ENCODE measurements around the gene C9orf152. TPM values are rescaled to one million over a fixed set of nuclear protein-coding genes. Genes with fewer than 3 reads are reported as not detected.

Gene C9orf152
- polyA plus RNA-seq, 2 donors: 0.86 to 1.3 TPM

DNA sequence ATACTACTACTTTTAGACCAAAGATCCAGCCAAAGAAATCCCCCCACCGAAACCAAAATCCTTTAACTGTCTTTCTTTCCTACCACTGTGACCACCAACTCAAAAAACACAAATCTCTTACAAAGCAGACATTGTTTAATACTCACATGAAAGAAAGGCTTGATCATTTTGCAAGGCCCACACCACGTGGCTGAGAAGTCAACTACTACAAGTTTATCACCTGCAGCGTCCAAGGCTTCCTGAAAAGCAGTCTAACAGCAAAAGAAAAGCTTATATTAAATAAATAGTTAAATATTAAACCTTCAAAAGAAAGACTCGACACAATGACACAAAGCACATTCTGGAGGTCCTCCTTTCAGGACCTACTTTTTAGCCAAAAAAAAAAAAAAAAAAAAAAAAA, 43.3 kb upstream of the C9orf152 start:
- WGBS, 2 donors: 72 to 83% methylated on average over 4 of the region's 4 CpGs
- no peaks in the 10 kb centered on the region for H3K27me3 ChIP-seq (ENCODE audit: control insufficient read depth in 1 of 2, insufficient read depth in 2 of 2, low read length in 2 of 2)
- peaks cover 0 to 2% of the 10 kb centered on the region in 2 donors for H3K9me3 ChIP-seq (ENCODE audit: control insufficient read depth in 2 of 2, insufficient read depth in 1 of 2, low read depth in 1 of 2, low read length in 1 of 2)
- peaks cover 0 to 16% of the 10 kb centered on the region in 2 donors for H3K36me3 ChIP-seq (ENCODE audit: control insufficient read depth in 2 of 2, insufficient read depth in 2 of 2, low read length in 1 of 2)
- no peak overlapping the region for H3K27ac ChIP-seq (ENCODE audit: low read depth in 2 of 2, low read length in 1 of 2)
- H3K4me3 ChIP-seq (ENCODE audit: low read depth in 1 of 2, low read length in 2 of 2): no peak overlapping the region
- peaks cover 0 to 1% of the 10 kb centered on the region in 2 donors for H3K4me1 ChIP-seq (ENCODE audit: control insufficient read depth in 2 of 2, insufficient read depth in 2 of 2, low read length in 1 of 2)

DNA sequence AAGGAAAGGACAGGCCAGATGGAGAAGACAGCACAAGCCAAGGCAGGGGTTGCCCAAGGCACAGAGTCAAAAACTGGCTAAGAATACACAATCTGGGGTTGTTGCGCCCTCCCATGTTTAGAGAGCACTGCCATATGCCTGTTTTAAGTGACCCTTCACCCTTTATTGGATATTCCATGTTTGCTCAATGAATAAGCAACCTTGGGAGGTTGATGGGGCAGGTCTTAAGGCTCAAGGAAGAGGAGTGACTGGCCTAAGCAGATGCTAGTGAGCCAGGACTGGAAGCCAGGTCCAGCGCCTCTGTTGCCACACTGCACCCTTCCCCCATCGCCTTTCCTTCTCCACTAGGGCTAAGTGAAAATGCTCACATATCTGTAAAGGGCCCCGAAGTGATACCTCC, 41.6 kb upstream of the C9orf152 start:
- peaks cover 0 to 1% of the 10 kb centered on the region in 2 donors for H3K4me1 ChIP-seq (ENCODE audit: control insufficient read depth in 2 of 2, insufficient read depth in 2 of 2, low read length in 1 of 2)
- no peaks in the 10 kb centered on the region for H3K27me3 ChIP-seq (ENCODE audit: control insufficient read depth in 1 of 2, insufficient read depth in 2 of 2, low read length in 2 of 2)
- no peak overlapping the region for H3K27ac ChIP-seq (ENCODE audit: low read depth in 2 of 2, low read length in 1 of 2)
- WGBS, 2 donors: 94 to 97% methylated on average over 4 of the region's 4 CpGs
- no peaks in the 10 kb centered on the region for H3K9me3 ChIP-seq (ENCODE audit: control insufficient read depth in 2 of 2, insufficient read depth in 1 of 2, low read depth in 1 of 2, low read length in 1 of 2)
- no peak overlapping the region for H3K4me3 ChIP-seq (ENCODE audit: low read depth in 1 of 2, low read length in 2 of 2)
- H3K36me3 ChIP-seq (ENCODE audit: control insufficient read depth in 2 of 2, insufficient read depth in 2 of 2, low read length in 1 of 2): peaks cover 0 to 17% of the 10 kb centered on the region in 2 donors

DNA sequence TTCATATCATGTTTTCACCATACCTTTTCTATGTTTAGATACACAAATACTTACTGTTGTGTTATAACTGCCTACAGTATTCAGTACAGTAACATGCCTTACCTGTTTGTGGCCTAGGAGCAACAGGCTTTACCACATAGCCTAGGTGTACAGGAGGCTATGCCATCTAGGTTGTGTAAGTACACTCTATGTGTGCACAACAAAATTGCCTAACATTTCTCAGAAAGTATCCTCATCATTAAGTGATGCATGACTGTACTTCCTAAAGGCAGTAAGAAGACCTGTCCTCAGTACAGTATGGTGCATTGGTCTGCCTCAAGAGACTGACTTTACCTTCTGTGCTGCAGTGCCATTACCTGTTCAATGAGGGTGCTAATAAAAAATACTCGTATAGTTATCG, 40.4 kb upstream of the C9orf152 start:
- H3K36me3 ChIP-seq (ENCODE audit: control insufficient read depth in 2 of 2, insufficient read depth in 2 of 2, low read length in 1 of 2): peaks cover 0 to 17% of the 10 kb centered on the region in 2 donors
- no peak overlapping the region for H3K27ac ChIP-seq (ENCODE audit: low read depth in 2 of 2, low read length in 1 of 2)
- H3K9me3 ChIP-seq (ENCODE audit: control insufficient read depth in 2 of 2, insufficient read depth in 1 of 2, low read depth in 1 of 2, low read length in 1 of 2): no peaks in the 10 kb centered on the region
- H3K4me1 ChIP-seq (ENCODE audit: control insufficient read depth in 2 of 2, insufficient read depth in 2 of 2, low read length in 1 of 2): peaks cover 0 to 1% of the 10 kb centered on the region in 2 donors
- no peaks in the 10 kb centered on the region for H3K27me3 ChIP-seq (ENCODE audit: control insufficient read depth in 1 of 2, insufficient read depth in 2 of 2, low read length in 2 of 2)
- no peak overlapping the region for H3K4me3 ChIP-seq (ENCODE audit: low read depth in 1 of 2, low read length in 2 of 2)
- 84 to 87% methylated on average over 2 of the region's 2 CpGs for WGBS, 2 donors

DNA sequence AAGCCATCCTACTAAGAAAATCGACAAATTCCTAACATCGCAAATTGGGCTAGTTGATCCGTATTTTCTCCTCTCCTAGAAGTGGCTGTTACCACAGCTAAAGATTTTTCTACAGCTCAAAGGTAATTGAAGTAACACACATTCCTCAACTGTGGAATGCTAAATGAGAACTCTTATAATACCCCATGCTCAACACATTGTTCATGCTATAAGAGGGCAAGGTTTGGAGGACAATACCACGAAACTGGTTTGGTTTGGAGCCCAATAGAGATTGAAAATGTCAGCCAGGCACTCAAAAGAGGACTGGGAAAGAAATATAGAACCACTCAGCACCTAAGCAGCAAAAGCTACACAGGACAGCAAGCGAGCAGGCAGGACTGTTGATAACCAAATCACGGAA, 38.3 kb upstream of the C9orf152 start:
- H3K27ac ChIP-seq (ENCODE audit: low read depth in 2 of 2, low read length in 1 of 2): no peak overlapping the region
- no peaks in the 10 kb centered on the region for H3K9me3 ChIP-seq (ENCODE audit: control insufficient read depth in 2 of 2, insufficient read depth in 1 of 2, low read depth in 1 of 2, low read length in 1 of 2)
- no peak overlapping the region for H3K4me3 ChIP-seq (ENCODE audit: low read depth in 1 of 2, low read length in 2 of 2)
- no peaks in the 10 kb centered on the region for H3K27me3 ChIP-seq (ENCODE audit: control insufficient read depth in 1 of 2, insufficient read depth in 2 of 2, low read length in 2 of 2)
- peaks cover 0 to 21% of the 10 kb centered on the region in 2 donors for H3K36me3 ChIP-seq (ENCODE audit: control insufficient read depth in 2 of 2, insufficient read depth in 2 of 2, low read length in 1 of 2)
- WGBS, 2 donors: 95 to 97% methylated on average over 6 of the region's 6 CpGs
- H3K4me1 ChIP-seq (ENCODE audit: control insufficient read depth in 2 of 2, insufficient read depth in 2 of 2, low read length in 1 of 2): peaks cover 0 to 1% of the 10 kb centered on the region in 2 donors

DNA sequence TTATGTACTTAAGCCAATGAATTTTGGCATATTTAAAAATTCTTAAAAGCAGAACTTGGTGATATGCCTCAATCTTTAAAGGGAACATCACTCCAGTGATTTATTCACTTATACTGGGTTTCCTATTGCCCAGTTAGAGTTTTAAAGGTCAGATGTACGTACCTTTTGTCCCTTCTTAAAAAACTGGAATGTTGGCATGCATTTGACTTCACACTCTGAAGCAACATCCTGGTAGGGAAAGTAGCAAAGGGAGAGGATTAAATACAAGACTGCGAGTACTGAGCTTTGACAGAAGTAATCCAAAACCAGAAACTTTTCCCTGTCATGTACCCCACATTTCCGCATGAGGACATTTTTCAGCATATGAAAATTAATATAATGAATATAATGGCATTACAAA, 36.7 kb upstream of the C9orf152 start:
- Histone ChIP-seq H3K27me3 (ENCODE audit: control insufficient read depth in 1 of 2, insufficient read depth in 2 of 2, low read length in 2 of 2) (no peaks in the 10 kb centered on the region), H3K4me3 (ENCODE audit: low read depth in 1 of 2, low read length in 2 of 2) (no peak overlapping the region), H3K36me3 (ENCODE audit: control insufficient read depth in 2 of 2, insufficient read depth in 2 of 2, low read length in 1 of 2) (peaks cover 2 to 15% of the 10 kb centered on the region in 2 donors), H3K9me3 (ENCODE audit: control insufficient read depth in 2 of 2, insufficient read depth in 1 of 2, low read depth in 1 of 2, low read length in 1 of 2) (no peaks in the 10 kb centered on the region), H3K4me1 (ENCODE audit: control insufficient read depth in 2 of 2, insufficient read depth in 2 of 2, low read length in 1 of 2) (peaks cover 0 to 1% of the 10 kb centered on the region in 2 donors), H3K27ac (ENCODE audit: low read depth in 2 of 2, low read length in 1 of 2) (no peak overlapping the region)
- 71 to 91% methylated on average over 3 of the region's 3 CpGs for WGBS, 2 donors

DNA sequence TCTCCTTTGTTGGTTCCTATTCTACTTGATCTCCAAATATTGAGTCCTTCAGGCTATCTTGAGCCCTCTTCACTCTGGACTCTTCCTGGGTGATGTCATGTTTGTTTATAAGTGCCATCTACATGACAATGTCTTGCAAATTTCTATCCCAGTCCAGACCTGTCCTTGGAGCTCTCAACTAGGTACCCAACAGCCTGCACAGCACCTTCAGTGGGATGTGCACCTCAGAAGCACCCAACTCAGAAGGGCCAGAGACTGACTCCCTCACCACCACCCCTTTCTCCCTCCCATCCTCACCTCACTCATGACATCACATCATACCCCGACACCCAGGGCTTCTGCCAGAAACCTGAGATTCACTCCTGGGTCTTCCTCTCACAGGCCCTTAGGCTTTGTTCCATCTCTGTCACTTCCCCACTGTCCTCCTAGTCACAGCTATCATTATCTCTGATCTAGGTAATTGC, 33.9 kb upstream of the C9orf152 start:
- H3K27me3 ChIP-seq (ENCODE audit: control insufficient read depth in 1 of 2, insufficient read depth in 2 of 2, low read length in 2 of 2): no peaks in the 10 kb centered on the region
- 96 to 100% methylated on average over 1 of the region's 1 CpG for WGBS, 2 donors
- H3K4me1 ChIP-seq (ENCODE audit: control insufficient read depth in 2 of 2, insufficient read depth in 2 of 2, low read length in 1 of 2): no peaks in the 10 kb centered on the region
- H3K27ac ChIP-seq (ENCODE audit: low read depth in 2 of 2, low read length in 1 of 2): peak overlapping the region in 1 of 2 donors; percentile 15
- no peak overlapping the region for H3K4me3 ChIP-seq (ENCODE audit: low read depth in 1 of 2, low read length in 2 of 2)
- no peaks in the 10 kb centered on the region for H3K9me3 ChIP-seq (ENCODE audit: control insufficient read depth in 2 of 2, insufficient read depth in 1 of 2, low read depth in 1 of 2, low read length in 1 of 2)
- peaks cover 2 to 9% of the 10 kb centered on the region in 2 donors for H3K36me3 ChIP-seq (ENCODE audit: control insufficient read depth in 2 of 2, insufficient read depth in 2 of 2, low read length in 1 of 2)

DNA sequence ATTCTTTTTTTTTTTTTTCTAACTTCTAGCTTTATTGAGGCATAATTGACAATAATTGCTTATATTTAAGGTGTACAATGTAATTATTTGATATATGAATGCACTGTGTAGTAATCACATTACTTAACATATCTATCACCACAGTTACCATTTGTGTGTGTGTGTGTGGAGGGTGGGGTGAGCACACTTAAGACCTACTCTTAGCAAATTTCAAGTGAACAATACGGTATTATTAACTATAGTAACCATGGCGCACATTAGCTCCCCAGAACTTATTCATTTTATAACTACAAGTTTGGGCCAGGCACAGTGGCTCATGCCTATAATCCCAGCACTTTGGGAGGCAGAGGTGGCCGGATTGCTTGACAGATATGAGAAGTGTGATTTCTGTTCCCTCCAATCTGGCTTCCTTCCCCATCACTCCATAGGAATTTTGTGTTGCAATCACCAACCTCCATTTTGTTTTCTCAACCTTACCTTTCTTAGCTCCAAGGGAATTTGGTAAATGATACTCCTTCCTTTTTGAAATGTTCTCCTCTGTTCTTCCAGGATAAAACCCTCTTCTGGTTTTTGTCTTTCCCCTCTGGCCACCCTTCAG, 33.4 kb upstream of the C9orf152 start:
- 68 to 73% methylated on average over 3 of the region's 3 CpGs for WGBS, 2 donors
- Histone ChIP-seq H3K9me3 (ENCODE audit: control insufficient read depth in 2 of 2, insufficient read depth in 1 of 2, low read depth in 1 of 2, low read length in 1 of 2) (no peaks in the 10 kb centered on the region), H3K27ac (ENCODE audit: low read depth in 2 of 2, low read length in 1 of 2) (no peak overlapping the region)

DNA sequence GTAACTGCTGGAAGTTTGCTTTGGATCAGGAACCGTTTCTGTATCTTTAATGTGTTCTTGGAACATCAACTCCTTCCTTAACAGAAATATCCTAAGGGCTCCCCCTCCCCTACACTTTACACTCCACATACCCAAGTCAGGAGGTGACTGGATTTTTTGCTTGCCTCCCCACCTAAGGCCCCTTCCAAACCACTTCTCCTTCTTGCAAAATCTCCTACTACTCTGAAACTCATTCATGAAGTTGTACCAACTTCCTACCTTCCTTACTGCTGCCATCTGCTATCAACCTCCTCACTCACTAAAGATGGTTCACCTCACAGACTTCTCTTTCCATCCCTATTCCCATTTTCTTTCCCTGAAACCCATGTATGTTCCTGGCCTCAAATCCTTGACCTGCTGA, 32.2 kb upstream of the C9orf152 start:
- Histone ChIP-seq H3K36me3 (ENCODE audit: control insufficient read depth in 2 of 2, insufficient read depth in 2 of 2, low read length in 1 of 2) (peaks cover 2 to 4% of the 10 kb centered on the region in 2 donors), H3K4me3 (ENCODE audit: low read depth in 1 of 2, low read length in 2 of 2) (no peak overlapping the region), H3K9me3 (ENCODE audit: control insufficient read depth in 2 of 2, insufficient read depth in 1 of 2, low read depth in 1 of 2, low read length in 1 of 2) (no peaks in the 10 kb centered on the region), H3K4me1 (ENCODE audit: control insufficient read depth in 2 of 2, insufficient read depth in 2 of 2, low read length in 1 of 2) (no peaks in the 10 kb centered on the region), H3K27ac (ENCODE audit: low read depth in 2 of 2, low read length in 1 of 2) (no peak overlapping the region), H3K27me3 (ENCODE audit: control insufficient read depth in 1 of 2, insufficient read depth in 2 of 2, low read length in 2 of 2) (no peaks in the 10 kb centered on the region)
- WGBS, 2 donors: 25 to 50% methylated on average over 1 of the region's 1 CpG

More for the DNA sequence above, 33.4 kb upstream of the C9orf152 start:
- Histone ChIP-seq H3K27me3 (ENCODE audit: control insufficient read depth in 1 of 2, insufficient read depth in 2 of 2, low read length in 2 of 2) (no peaks in the 10 kb centered on the region), H3K36me3 (ENCODE audit: control insufficient read depth in 2 of 2, insufficient read depth in 2 of 2, low read length in 1 of 2) (peaks cover 2 to 6% of the 10 kb centered on the region in 2 donors), H3K4me1 (ENCODE audit: control insufficient read depth in 2 of 2, insufficient read depth in 2 of 2, low read length in 1 of 2) (no peaks in the 10 kb centered on the region), H3K4me3 (ENCODE audit: low read depth in 1 of 2, low read length in 2 of 2) (no peak overlapping the region)

DNA sequence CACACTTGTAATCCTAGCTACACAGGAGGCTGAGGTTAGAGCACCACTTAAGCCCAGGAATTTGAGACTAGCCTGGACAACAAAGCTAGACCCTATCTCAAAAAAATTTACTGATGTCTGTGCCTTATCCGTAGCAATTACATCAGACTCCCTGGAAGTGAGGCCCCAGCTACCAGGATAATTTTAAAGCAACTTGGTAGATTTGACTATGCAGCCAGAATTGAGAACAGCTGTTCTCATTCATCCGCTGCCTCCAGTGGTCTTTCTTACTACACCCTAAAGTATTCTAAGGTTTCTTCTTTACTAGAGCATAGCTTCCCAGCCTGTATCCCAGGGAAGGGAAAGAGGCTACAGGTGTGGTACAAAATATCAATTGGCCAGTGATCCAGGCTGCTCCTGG, 20.4 kb upstream of the C9orf152 start:
- 84 to 92% methylated on average over 2 of the region's 2 CpGs for WGBS, 2 donors
- Histone ChIP-seq H3K27me3 (ENCODE audit: control insufficient read depth in 1 of 2, insufficient read depth in 2 of 2, low read length in 2 of 2) (no peaks in the 10 kb centered on the region), H3K4me3 (ENCODE audit: low read depth in 1 of 2, low read length in 2 of 2) (no peak overlapping the region), H3K9me3 (ENCODE audit: control insufficient read depth in 2 of 2, insufficient read depth in 1 of 2, low read depth in 1 of 2, low read length in 1 of 2) (no peaks in the 10 kb centered on the region), H3K36me3 (ENCODE audit: control insufficient read depth in 2 of 2, insufficient read depth in 2 of 2, low read length in 1 of 2) (no peaks in the 10 kb centered on the region), H3K4me1 (ENCODE audit: control insufficient read depth in 2 of 2, insufficient read depth in 2 of 2, low read length in 1 of 2) (no peaks in the 10 kb centered on the region), H3K27ac (ENCODE audit: low read depth in 2 of 2, low read length in 1 of 2) (no peak overlapping the region)

DNA sequence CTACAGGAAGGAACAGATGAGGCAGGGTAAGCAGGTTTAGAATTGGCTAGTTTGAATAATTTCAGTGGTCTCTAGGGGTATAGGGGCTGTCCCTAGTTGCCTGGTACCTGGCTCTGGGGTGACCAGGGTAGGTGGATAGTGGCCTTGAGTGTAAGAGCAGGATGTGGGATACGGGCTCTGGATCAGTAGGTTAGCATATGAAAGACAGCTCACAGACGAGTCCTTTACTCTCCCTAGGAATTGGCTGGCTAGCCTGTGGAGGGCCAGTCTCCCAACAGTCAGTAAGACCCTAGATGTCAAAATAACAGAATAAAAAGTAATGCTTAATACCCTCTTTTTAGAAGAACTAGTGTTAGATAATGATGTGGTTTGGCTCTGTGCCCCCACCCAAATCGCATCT, 16.6 kb upstream of the C9orf152 start:
- Histone ChIP-seq H3K36me3 (ENCODE audit: control insufficient read depth in 2 of 2, insufficient read depth in 2 of 2, low read length in 1 of 2) (no peaks in the 10 kb centered on the region), H3K4me3 (ENCODE audit: low read depth in 1 of 2, low read length in 2 of 2) (no peak overlapping the region), H3K27me3 (ENCODE audit: control insufficient read depth in 1 of 2, insufficient read depth in 2 of 2, low read length in 2 of 2) (no peaks in the 10 kb centered on the region), H3K9me3 (ENCODE audit: control insufficient read depth in 2 of 2, insufficient read depth in 1 of 2, low read depth in 1 of 2, low read length in 1 of 2) (no peaks in the 10 kb centered on the region), H3K4me1 (ENCODE audit: control insufficient read depth in 2 of 2, insufficient read depth in 2 of 2, low read length in 1 of 2) (no peaks in the 10 kb centered on the region), H3K27ac (ENCODE audit: low read depth in 2 of 2, low read length in 1 of 2) (no peak overlapping the region)
- WGBS, 2 donors: 85 to 96% methylated on average over 3 of the region's 3 CpGs
